ENCODE results near the gene TRERF1.
A peak's percentile ranks its signal among the peaks of the same experiment; 100 is the strongest.

The TRERF1 gene

GRCh38 chr6:42295677-42296076 is 156.0 kb downstream of the TRERF1 start:
- DNase-seq (ENCODE audit: low read depth) = no peak

GRCh38 chr6:42295181-42295580 is 156.5 kb downstream of the TRERF1 start:
- H3K4me3 ChIP-seq (ENCODE audit: low read depth, low read length) = no peak overlapping the region
- no peak for TF ChIP-seq CTCF (conservative IDR thresholded peaks at IDR 0.05; ENCODE audit: low read depth, low read length)
- DNase-seq (ENCODE audit: low read depth) = no peak

More at GRCh38 chr6:42295677-42296076, 156.0 kb downstream of the TRERF1 start:
- no peak overlapping the region for H3K4me3 ChIP-seq (ENCODE audit: low read depth, low read length)
- TF ChIP-seq CTCF (conservative IDR thresholded peaks at IDR 0.05; ENCODE audit: low read depth, low read length) = no peak

- DNase-seq (ENCODE audit: low read depth) = peak; percentile 46
Measured at GRCh38 chr6:42294759-42295158, 157.0 kb downstream of the TRERF1 start.

GRCh38 chr6:42293386-42293977 is 158.2 kb downstream of the TRERF1 start:
- TF ChIP-seq CTCF (conservative IDR thresholded peaks at IDR 0.05; ENCODE audit: low read depth, low read length) = no peak
- DNase-seq (ENCODE audit: low read depth) = no peak
- H3K4me3 ChIP-seq (ENCODE audit: low read depth, low read length) = no peak overlapping the region

More at GRCh38 chr6:42294759-42295158, 157.0 kb downstream of the TRERF1 start:
- no peak for TF ChIP-seq CTCF (conservative IDR thresholded peaks at IDR 0.05; ENCODE audit: low read depth, low read length)
- H3K4me3 ChIP-seq (ENCODE audit: low read depth, low read length) = no peak overlapping the region

- TF ChIP-seq CTCF (conservative IDR thresholded peaks at IDR 0.05; ENCODE audit: low read depth, low read length) = no peak
- no peak overlapping the region for H3K4me3 ChIP-seq (ENCODE audit: low read depth, low read length)
- DNase-seq (ENCODE audit: low read depth) = peak; percentile 64
Measured at GRCh38 chr6:42292004-42292740, 159.6 kb downstream of the TRERF1 start.

- DNase-seq (ENCODE audit: low read depth) = no peak
- no peak overlapping the region for H3K4me3 ChIP-seq (ENCODE audit: low read depth, low read length)
- no peak for TF ChIP-seq CTCF (conservative IDR thresholded peaks at IDR 0.05; ENCODE audit: low read depth, low read length)
Measured at GRCh38 chr6:42287756-42288155, 164.0 kb downstream of the TRERF1 start.

- H3K4me3 ChIP-seq (ENCODE audit: low read depth, low read length) = no peak overlapping the region
- no peak for DNase-seq (ENCODE audit: low read depth)
- no peak for TF ChIP-seq CTCF (conservative IDR thresholded peaks at IDR 0.05; ENCODE audit: low read depth, low read length)
Measured at GRCh38 chr6:42281570-42281969, 170.2 kb downstream of the TRERF1 start.

All from choroid plexus epithelial cell (primary cell).